HL-60 (cell line): ENCODE data around the gene UQCC3.

Experiments used
- CTCF ChIP-seq: IDR thresholded peaks from one replicate; pipeline ENCODE4 v1.5.1; 2011; ENCODE audit warnings: low read length, control low read depth, inconsistent platforms; ENCODE audit not compliant: insufficient read depth
- GABPA ChIP-seq: IDR thresholded peaks from 2 replicates; pipeline ENCODE4 v1.6.1; 2012; ENCODE audit warnings: low read depth
- POLR2AphosphoS5 ChIP-seq: IDR thresholded peaks from 2 replicates; pipeline ENCODE4 v1.6.1; 2012; ENCODE audit warnings: low read depth
- REST ChIP-seq: IDR thresholded peaks from 2 replicates; pipeline ENCODE4 v1.6.1; 2012; ENCODE audit warnings: low read depth; ENCODE audit not compliant: insufficient replicate concordance
- SPI1 ChIP-seq: IDR thresholded peaks from 2 replicates; pipeline ENCODE4 v1.6.1; 2012; ENCODE audit warnings: low read depth, mild to moderate bottlenecking, borderline replicate concordance

- TF ChIP-seq CTCF, result no peak
- no peak for TF ChIP-seq REST
- TF ChIP-seq GABPA, result no peak
- TF ChIP-seq POLR2AphosphoS5, result no peak
- TF ChIP-seq SPI1, result no peak
Observed at GRCh38 chr11:62708793-62709192, 37.3 kb downstream of the UQCC3 start.
